HepG2 (cell line): ENCODE data around the gene SPACA4. TPM values are rescaled to one million over a fixed set of nuclear protein-coding genes. Genes with fewer than 3 reads are reported as not detected.
A peak's percentile ranks its signal among the peaks of the same experiment; 100 is the strongest.

ENCODE experiments used
- CENPT ChIP-seq: sonication (generic); formaldehyde crosslinking; IDR thresholded peaks from 2 replicates; pipeline ENCODE4 v1.8.0; 2022; ENCODE audit warnings: low read depth, mild to moderate bottlenecking, moderate library complexity, missing genetic modification reagents
- CREB1 ChIP-seq, 2 experiments: fragments of 450-650 bp in 1 of 2; IDR thresholded peaks; 2 replicates each; pipeline ENCODE4 v1.6.1; 2016 to 2017; ENCODE audit warnings: control low read depth in 1 of 2, mild to moderate bottlenecking in 1 of 2, missing compliant biosample characterization in 1 of 2, missing genetic modification characterization in 1 of 2
- GTF2F1 ChIP-seq: fragments of 150-350 bp; IDR thresholded peaks from 2 replicates; pipeline ENCODE4 v1.6.1; 2014; ENCODE audit warnings: low read length
- NFE2L1 ChIP-seq: sonication (generic); formaldehyde crosslinking; IDR thresholded peaks from 2 replicates; pipeline ENCODE4 v1.4.0; 2020; ENCODE audit warnings: missing genetic modification reagents, mild to moderate bottlenecking, borderline replicate concordance
- NFIC ChIP-seq: IDR thresholded peaks from 2 replicates; pipeline ENCODE4 v1.6.1; 2012; ENCODE audit warnings: mild to moderate bottlenecking, low read length, inconsistent platforms
- NFYB ChIP-seq: sonication (generic); formaldehyde crosslinking; IDR thresholded peaks from 2 replicates; pipeline ENCODE4 v1.4.0; 2020; ENCODE audit warnings: missing genetic modification reagents
- POLR2AphosphoS5 ChIP-seq: IDR thresholded peaks from 2 replicates; pipeline ENCODE4 v1.6.1; 2012; ENCODE audit warnings: low read depth, low read length
- SP5 ChIP-seq: IDR thresholded peaks from 2 replicates; pipeline ENCODE4 v1.6.1; 2016; ENCODE audit warnings: low read depth, borderline replicate concordance
- ZFP41 ChIP-seq: sonication (generic); formaldehyde crosslinking; IDR thresholded peaks from 2 replicates; pipeline ENCODE4 v1.4.0; 2020; ENCODE audit warnings: mild to moderate bottlenecking, missing genetic modification reagents, borderline replicate concordance
- ZNF343 ChIP-seq: sonication (generic); formaldehyde crosslinking; IDR thresholded peaks from 2 replicates; pipeline ENCODE4 v1.4.0; 2020; ENCODE audit warnings: mild to moderate bottlenecking, missing genetic modification reagents
- ZNF510 ChIP-seq: sonication (generic); formaldehyde crosslinking; IDR thresholded peaks from 2 replicates; pipeline ENCODE4 v1.4.0; 2020; ENCODE audit warnings: low read depth, mild to moderate bottlenecking, missing genetic modification reagents
- ZNF598 ChIP-seq: sonication (generic); formaldehyde crosslinking; IDR thresholded peaks from 2 replicates; pipeline ENCODE4 v1.5.1; 2020; ENCODE audit warnings: mild to moderate bottlenecking, missing genetic modification reagents, borderline replicate concordance
- polyA plus RNA-seq, 8 experiments: library from polyadenylated mRNA; depleted of rRNA in 3 of 8; stranded (reverse) in 7 of 8; unstranded in 1 of 8; fragments of >200 nt; fragmentation: Illumina TruSeq in 4 of 8; extraction: Trizol in 4 of 8; gene quantifications; 2 replicates each; pipeline versions ENCODE4 v1.2.1 to v1.2.3, GENCODE V29; 2011 to 2016; ENCODE audit warnings: low read depth in 4 of 8, missing spikeins in 1 of 8, mixed read lengths in 1 of 8; ENCODE audit not compliant: insufficient read depth in 1 of 8
- total RNA-seq, 5 experiments: library from RNA; depleted of rRNA; stranded (reverse); fragments of >200 nt; fragmentation: Illumina TruSeq; extraction: Trizol; gene quantifications; 2 replicates each; pipeline ENCODE4 v1.2.3, GENCODE V29; 2016; ENCODE audit warnings: low read depth in 1 of 5
- TF ChIP-seq, protein P1 (sequence below), 2 experiments: fragments of 450-650 bp in 1 of 2; sonication (generic) in 1 of 2; formaldehyde crosslinking in 1 of 2; IDR thresholded peaks; 2 replicates each; pipeline versions ENCODE4 v1.6.1 to v1.8.0; 2016 to 2022; ENCODE audit warnings: antibody characterized with exemption in 1 of 2, mild to moderate bottlenecking in 1 of 2, missing genetic modification reagents in 1 of 2
- TF ChIP-seq, protein P2 (sequence below): IDR thresholded peaks from 2 replicates; pipeline ENCODE4 v1.4.0; 2020; ENCODE audit warnings: mild to moderate bottlenecking, missing genetic modification reagents
- TF ChIP-seq, protein P3 (sequence below): IDR thresholded peaks from 2 replicates; pipeline ENCODE4 v1.6.1; 2016; ENCODE audit warnings: low read depth

Gene SPACA4
- total and polyA plus RNA-seq, 2 of the 13 experiments (the other 11 are each of a cell fraction or from before 2014, with no cell fraction given) = not detected

DNA sequence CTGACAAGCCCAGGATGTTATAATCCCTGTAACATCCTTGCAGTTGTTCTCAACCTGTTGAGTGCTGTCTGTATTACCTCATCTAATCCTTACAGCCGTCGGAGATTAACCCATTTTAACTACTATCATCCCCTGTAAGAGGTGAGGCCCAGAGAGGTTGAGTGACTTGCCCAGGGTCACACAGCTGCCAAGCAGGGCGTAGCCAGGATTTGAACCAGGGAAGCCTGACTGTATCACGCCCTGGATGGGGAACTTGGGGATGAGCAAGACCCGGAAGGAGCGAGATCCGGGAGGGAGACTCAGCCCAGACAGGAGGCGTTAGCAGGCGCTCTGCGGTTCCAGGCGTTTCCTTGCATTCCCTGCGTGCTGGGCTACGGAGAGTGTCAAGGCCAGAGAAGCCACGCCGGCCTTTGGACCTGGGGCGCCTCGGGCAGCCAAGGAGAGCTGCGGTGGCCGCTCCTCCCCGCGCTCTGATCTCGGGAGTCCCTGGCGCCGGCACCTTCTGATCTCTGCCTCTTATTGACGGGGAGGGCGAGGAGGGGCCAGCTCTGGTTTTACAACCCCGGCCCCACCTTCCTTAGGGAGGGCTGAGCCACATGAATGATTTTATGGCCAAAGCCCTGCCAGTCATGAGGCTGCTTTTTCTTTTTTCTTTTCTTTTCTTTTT lies 48.4 kb upstream of the SPACA4 start (continued):
- TF ChIP-seq, protein P1, sequence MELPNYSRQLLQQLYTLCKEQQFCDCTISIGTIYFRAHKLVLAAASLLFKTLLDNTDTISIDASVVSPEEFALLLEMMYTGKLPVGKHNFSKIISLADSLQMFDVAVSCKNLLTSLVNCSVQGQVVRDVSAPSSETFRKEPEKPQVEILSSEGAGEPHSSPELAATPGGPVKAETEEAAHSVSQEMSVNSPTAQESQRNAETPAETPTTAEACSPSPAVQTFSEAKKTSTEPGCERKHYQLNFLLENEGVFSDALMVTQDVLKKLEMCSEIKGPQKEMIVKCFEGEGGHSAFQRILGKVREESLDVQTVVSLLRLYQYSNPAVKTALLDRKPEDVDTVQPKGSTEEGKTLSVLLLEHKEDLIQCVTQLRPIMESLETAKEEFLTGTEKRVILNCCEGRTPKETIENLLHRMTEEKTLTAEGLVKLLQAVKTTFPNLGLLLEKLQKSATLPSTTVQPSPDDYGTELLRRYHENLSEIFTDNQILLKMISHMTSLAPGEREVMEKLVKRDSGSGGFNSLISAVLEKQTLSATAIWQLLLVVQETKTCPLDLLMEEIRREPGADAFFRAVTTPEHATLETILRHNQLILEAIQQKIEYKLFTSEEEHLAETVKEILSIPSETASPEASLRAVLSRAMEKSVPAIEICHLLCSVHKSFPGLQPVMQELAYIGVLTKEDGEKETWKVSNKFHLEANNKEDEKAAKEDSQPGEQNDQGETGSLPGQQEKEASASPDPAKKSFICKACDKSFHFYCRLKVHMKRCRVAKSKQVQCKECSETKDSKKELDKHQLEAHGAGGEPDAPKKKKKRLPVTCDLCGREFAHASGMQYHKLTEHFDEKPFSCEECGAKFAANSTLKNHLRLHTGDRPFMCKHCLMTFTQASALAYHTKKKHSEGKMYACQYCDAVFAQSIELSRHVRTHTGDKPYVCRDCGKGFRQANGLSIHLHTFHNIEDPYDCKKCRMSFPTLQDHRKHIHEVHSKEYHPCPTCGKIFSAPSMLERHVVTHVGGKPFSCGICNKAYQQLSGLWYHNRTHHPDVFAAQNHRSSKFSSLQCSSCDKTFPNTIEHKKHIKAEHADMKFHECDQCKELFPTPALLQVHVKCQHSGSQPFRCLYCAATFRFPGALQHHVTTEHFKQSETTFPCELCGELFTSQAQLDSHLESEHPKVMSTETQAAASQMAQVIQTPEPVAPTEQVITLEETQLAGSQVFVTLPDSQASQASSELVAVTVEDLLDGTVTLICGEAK (IDR thresholded peaks at IDR 0.05) = no peak
- TF ChIP-seq, protein P1 (CRISPR knock-in tag; IDR thresholded peaks at IDR 0.05) = peak; percentile 44
- TF ChIP-seq NFYB (CRISPR knock-in tag) (no peak), GTF2F1 (no peak), CENPT (CRISPR knock-in tag) (no peak), NFIC (peak; percentile 35; the same call in 1 of the 2 replicates), POLR2AphosphoS5 (no peak), SP5 (peak; percentile 98), CREB1 (IDR thresholded peaks at IDR 0.05) (no peak), CREB1 (CRISPR knock-in tag; IDR thresholded peaks at IDR 0.05) (peak; percentile 78), ZNF343 (CRISPR knock-in tag) (peak; percentile 74; the same call in 1 of the 2 replicates), ZNF510 (CRISPR knock-in tag) (0 out of 2 replicates have a peak, but pooled peaks have one; percentile 49), ZNF598 (CRISPR knock-in tag) (no peak), NFE2L1 (no peak), ZFP41 (CRISPR knock-in tag) (no peak)
- TF ChIP-seq, protein P2, sequence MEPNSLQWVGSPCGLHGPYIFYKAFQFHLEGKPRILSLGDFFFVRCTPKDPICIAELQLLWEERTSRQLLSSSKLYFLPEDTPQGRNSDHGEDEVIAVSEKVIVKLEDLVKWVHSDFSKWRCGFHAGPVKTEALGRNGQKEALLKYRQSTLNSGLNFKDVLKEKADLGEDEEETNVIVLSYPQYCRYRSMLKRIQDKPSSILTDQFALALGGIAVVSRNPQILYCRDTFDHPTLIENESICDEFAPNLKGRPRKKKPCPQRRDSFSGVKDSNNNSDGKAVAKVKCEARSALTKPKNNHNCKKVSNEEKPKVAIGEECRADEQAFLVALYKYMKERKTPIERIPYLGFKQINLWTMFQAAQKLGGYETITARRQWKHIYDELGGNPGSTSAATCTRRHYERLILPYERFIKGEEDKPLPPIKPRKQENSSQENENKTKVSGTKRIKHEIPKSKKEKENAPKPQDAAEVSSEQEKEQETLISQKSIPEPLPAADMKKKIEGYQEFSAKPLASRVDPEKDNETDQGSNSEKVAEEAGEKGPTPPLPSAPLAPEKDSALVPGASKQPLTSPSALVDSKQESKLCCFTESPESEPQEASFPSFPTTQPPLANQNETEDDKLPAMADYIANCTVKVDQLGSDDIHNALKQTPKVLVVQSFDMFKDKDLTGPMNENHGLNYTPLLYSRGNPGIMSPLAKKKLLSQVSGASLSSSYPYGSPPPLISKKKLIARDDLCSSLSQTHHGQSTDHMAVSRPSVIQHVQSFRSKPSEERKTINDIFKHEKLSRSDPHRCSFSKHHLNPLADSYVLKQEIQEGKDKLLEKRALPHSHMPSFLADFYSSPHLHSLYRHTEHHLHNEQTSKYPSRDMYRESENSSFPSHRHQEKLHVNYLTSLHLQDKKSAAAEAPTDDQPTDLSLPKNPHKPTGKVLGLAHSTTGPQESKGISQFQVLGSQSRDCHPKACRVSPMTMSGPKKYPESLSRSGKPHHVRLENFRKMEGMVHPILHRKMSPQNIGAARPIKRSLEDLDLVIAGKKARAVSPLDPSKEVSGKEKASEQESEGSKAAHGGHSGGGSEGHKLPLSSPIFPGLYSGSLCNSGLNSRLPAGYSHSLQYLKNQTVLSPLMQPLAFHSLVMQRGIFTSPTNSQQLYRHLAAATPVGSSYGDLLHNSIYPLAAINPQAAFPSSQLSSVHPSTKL = peak; percentile 97
- TF ChIP-seq, protein P3, sequence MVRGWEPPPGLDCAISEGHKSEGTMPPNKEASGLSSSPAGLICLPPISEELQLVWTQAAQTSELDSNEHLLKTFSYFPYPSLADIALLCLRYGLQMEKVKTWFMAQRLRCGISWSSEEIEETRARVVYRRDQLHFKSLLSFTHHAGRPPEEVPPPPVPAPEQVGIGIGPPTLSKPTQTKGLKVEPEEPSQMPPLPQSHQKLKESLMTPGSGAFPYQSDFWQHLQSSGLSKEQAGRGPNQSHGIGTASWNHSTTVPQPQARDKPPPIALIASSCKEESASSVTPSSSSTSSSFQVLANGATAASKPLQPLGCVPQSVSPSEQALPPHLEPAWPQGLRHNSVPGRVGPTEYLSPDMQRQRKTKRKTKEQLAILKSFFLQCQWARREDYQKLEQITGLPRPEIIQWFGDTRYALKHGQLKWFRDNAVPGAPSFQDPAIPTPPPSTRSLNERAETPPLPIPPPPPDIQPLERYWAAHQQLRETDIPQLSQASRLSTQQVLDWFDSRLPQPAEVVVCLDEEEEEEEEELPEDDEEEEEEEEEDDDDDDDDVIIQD (CRISPR knock-in tag) = no peak
